GM19238 (cell line): ENCODE results near the gene GRIFIN.

Source experiments
- DNase-seq: peaks from one replicate; pipeline ENCODE4 v3.0.0; 2011; ENCODE audit warnings: low spot score; ENCODE audit not compliant: insufficient read length

The GRIFIN gene

DNA sequence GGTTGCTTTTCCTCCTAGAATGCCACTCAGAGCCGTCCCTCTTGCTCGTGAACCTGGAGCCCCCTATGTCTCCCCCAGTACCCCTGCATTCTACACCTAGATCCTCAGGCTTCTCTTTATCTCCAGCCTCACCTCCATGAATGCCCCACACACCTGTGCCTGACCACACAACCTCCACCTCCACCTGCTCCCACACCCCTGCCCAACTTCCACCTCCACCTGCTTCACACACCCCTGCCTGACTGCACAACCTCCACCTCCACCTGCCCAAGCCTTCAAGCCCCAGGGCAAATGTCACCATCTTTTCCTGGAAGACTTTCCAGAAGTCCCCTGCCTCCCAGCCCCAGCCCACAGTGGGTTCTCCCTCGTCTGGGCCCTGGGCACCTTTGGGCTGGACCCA lies 36.5 kb upstream of the GRIFIN start:
- no peak for DNase-seq

- no peak for DNase-seq
Measured at GRCh38 chr7:2512179-2512661, 36.0 kb upstream of the GRIFIN start.

DNA sequence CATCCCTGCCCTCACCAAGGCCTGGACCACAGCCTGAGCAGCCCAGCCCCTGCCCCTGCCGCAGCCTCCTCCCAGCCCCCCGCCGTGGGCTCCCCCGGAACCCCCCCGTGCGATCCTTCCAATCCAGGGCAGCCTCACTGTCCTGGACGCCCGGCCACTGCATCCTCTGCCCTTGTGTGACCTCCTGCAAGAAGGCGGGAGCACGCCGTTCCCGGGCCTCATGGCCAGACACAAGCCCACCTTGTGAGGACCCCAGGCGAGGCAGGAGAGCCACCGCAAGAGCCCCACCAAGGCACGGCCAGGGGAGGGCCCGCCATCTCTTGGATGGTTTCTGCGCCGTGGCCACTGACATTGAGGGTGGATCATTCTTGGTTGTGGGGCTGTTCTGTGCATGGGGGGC lies 35.6 kb upstream of the GRIFIN start:
- DNase-seq = no peak

DNA sequence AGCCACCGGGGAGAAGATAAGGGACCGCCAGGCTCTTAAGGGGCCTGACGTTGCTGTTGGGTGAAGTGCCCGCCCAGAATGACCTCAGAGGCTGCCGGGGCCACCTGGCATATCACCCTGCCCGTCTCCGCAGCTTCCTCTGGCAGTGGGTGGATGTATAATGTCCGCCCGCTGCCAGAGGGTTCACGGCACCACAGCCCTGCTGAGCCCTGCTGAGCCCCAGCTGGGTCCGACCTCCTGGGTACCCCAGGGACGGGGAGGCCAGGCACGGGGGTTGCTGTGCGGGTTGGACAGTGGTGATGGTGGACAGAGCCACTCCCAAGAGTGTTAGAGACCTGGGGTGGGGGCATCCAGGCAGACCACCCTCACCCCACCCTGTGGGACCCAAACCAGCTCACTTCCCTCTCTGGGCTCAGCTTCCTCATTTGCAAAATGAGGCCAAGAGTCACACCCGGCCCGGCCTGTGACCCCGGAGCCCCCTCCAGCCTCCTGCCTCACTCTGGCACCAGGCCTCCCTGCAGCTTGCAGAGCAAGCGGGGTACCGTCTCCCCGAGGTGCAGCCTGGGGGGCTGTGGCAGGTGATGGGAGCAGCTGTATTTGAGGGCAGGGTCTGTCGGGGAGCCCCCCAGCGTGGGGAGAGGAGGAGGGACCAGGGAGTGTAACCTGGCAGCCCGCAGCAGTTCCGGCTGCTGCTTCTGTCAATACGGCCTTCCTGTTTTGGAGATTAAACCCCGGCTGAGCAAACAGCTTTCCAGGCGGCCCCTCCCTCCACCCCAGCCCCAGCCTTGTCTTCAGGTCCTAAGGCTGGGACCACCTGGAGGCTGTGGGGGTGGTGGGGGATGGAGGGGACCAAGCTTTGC lies 34.9 kb upstream of the GRIFIN start:
- DNase-seq = peak; percentile 72

DNA sequence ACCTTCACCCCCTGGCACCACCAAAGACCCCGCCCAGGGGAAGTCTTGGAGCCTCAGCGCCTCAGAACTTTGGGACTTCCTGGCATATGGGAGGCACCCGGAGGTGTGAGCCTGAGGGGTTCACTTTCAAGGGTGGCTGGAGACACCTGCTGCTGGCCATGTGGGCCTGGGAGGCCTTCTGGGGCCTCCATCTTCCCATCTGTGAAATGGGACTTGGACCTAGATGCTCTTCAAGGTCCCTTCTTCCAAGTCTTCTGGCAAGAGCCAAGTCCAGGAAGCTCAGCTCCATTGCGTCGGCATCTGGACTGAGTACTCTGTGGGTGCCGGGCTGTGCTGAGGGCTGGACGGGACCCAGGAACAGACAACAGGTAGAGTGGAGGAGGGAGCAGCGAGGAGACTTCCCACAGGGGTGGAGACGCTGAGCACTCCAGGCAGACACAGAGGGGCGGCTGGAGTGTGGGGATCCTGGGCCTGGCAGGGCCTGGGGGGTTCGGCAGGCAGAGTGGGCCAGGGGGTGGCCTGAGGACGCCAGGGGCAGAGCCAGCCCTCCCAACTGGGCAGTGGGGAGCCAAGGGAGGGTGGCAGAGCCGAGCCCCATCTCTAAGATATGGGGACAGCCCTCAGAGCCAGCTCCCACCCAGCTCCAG lies 34.1 kb upstream of the GRIFIN start:
- DNase-seq = no peak

DNA sequence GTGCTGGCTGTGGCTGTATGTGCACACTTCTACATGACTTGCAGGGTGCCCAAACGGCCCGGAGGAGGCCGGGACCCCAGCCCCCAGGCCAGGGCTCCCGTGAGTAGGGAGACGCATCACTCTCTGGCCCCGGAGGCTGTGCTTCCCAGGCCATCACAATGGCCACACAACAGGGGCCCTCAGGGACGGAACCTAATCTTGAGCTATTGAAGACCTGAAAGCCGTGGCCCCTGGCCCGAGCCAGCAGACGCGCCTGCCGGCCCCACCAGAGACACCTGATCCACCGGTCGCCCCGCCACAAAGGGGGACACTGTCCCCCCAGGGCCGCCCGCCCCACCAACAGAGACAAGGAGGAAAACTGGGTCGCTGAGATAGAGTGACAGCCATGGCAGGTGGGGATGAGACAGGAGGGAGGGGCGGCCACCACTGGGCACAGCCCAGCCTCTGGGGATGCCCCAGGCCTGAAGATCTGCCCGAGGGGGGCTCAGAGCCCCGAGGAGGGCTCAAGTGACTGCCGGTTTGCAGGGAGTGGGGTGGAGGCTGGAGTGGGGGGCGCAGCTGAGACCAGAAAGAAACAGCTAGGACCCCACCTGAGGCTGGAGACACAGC lies 33.2 kb upstream of the GRIFIN start:
- no peak for DNase-seq

DNA sequence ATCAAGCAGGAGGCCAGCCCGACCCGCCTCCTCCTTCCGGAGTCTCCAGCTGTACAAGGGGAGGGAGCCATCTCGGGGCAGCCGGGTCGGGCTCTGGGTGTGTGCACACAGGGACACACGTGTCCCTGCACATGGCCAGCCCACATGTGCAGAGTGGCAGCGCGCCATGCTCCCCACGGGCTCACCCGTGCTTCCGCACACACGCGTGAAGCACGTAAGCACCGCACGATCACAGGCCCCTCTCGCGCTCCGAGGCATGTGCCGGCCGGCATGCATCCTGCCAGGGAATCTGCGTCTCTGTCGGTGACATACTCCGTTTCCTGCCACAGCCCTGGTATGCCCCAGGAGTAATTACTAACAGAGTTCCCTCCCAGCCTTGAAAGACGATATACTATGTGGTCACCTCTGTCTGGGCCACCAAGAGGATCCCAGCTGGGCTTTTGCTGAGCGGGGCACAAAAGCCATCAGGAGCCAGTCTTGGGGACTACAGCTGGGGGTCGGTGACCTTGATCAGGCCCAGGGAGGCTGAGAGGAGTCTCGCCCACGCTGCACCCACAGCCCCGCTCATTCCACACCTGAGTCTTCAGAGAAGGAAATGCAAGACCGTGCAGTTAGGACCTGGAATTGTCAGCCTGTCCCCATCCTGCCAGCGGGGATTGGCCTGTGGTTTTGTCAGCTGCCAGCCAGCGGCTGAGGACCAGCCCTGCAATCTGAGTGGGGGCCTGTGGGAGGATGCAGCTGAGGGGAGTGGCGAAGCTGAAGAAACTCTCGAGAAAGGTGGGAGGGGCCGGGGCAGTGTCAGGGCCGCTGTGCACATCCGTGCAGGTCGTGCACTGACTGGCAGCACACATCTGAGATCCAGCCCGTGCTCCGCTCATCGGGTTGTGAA lies 32.4 kb upstream of the GRIFIN start:
- peak; percentile 75 for DNase-seq

DNA sequence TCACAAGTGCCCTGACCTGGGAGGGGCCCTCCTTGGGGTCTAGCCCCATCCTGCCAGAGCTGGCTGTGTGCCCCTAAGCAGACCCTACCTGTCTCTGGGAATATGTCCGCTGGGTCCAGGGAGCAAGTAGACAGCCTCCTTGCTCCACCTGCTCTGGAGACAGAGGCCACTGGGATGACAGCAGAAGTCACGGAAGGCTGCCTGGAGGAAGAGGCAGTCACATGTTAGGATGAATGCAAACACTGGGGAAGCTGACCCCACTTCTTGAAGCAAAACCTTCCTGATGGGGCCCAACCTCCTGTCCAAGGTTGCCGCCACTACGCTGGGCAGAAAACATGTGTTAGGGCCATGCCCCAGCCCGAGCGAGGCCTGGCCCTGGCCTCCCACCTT lies 31.7 kb upstream of the GRIFIN start:
- no peak for DNase-seq

DNA sequence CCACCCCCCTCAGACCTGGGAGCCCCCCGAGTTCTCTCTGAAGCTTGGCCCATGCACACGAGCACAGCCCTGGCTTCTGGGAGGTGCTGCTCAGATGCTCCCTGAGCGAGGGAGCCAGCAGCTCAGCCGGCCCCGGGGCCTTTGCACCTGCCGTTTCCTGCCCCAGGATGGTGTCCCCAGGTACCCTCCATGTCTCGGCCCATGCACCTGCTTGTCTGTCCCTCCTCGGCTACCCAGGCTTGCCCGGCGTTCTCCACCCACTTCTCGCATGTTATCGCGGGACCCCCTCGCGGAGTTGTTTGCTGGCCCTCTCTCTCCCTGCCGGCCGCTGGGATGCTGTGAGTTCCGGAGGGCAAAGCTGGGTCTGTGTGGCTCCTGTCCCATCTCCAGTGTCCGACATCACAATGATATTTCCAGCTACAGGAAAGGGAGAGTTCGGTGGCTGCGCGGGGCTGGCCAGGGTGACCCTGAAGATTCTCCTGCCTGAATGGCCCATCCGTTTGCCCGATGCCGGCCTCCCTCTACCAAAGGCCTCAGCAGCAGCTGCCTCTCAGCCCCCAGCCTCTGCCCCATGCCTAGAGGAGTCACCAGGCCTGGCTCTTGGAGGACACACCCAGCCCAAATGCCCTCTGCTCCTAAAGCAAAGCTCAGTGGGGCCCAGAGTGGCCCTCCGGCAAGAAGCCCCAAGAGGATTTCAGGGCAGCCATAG lies 31.2 kb upstream of the GRIFIN start:
- no peak for DNase-seq

- no peak for DNase-seq
Measured at GRCh38 chr7:2505401-2505800, 29.2 kb upstream of the GRIFIN start.

DNA sequence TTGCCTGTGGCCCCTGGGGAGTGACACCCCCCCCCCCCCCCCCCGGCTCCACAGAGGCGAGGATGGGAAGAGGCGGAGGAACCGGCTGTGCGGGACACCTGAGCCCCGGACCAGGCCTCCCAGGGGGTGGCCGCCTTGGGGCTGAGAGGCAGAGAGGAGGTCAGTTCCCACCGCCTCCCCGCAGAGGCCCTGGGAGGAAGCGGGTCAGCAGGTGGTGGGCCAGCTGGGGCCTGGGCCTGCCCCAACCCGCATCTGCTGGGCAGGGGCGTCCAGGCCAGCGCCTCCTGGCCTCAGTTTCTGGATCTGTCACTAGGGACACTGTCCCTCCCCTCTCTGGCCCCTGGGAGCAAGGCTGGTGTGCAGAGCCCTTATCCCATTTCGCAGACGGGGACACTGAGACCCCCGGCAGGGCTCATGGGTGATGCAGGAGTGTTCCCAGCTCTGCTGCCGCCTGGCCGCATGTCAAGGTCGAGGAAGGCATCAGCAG lies 28.7 kb upstream of the GRIFIN start:
- no peak for DNase-seq

GRCh38 chr7:2504128-2504888 lies 28.1 kb upstream of the GRIFIN start:
- DNase-seq = no peak

- no peak for DNase-seq
Measured at GRCh38 chr7:2503056-2503941, 27.1 kb upstream of the GRIFIN start.

DNA sequence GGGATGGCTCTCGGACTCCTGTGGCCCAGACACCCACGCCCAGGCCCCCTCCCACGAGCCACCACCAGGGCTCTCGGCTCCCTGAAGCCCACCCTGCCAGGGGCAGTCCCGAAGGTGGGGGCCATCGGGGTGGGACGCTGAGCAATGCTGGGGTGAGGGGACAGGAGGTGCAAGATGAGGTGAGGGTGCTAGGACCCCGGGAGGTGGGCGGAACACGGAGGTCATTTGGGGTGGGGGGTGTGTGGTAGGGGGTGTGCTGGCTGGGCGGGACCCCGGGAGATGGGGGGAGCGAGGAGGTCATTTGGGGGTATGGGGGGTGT lies 26.4 kb upstream of the GRIFIN start:
- no peak for DNase-seq

- DNase-seq = no peak
Measured at GRCh38 chr7:2501947-2502646, 25.9 kb upstream of the GRIFIN start.

- DNase-seq = no peak
Measured at GRCh38 chr7:2500701-2501100, 24.5 kb upstream of the GRIFIN start.

- DNase-seq = no peak
Measured at GRCh38 chr7:2499719-2500430, 23.7 kb upstream of the GRIFIN start.

DNA sequence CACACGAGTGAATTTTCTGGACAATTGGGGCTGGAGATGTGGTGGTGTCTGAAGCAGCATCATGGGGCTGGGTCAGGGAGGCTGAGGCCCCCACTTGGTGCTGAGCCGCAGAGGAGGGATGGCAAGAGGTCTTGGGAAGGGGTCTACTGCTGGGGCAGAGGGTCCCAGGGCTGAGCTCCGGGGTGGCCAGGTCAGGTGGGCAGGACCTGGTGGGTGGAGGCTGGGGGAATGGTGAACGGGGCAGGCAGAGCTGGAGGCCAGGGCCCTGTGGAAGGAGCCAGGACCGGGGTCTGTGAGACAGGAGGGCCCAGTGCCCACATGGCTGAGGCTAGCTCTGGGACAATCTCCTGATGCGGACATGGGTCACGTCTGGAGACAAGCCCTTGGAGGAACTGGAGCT lies 23.0 kb upstream of the GRIFIN start:
- DNase-seq = no peak
